Measurements from ENCODE around the gene LMNTD2.
A peak's percentile ranks its signal among the peaks of the same experiment; 100 is the strongest.

LMNTD2 gene, protein sequence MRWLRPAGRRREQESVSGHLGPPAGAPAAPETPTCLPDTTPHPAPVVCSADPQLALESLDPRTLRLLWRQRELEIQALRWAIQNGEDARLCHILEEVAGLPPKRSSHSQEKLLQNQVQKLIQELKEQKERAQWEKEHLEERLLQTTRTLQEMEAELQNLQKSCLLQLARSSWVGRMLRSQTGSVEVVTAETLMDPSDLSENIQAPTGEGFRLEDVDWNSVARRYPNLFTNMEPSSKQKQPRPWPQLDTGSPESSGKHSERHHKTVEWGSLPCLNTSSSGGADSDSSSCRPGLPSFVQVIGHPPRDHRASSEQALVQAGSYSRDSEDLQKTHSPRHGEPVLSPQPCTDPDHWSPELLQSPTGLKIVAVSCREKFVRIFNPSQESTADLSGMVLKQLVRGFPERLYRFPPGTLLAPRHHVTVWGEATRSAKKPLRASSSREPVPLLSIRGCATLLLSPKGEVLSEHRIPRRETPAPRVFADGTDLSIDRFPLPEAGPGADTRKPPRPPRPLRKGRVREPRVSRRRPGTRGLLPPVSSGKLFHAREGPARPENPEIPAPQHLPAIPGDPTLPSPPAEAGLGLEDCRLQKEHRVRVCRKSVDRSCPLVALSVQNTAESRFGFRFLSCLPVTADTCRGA

DNA sequence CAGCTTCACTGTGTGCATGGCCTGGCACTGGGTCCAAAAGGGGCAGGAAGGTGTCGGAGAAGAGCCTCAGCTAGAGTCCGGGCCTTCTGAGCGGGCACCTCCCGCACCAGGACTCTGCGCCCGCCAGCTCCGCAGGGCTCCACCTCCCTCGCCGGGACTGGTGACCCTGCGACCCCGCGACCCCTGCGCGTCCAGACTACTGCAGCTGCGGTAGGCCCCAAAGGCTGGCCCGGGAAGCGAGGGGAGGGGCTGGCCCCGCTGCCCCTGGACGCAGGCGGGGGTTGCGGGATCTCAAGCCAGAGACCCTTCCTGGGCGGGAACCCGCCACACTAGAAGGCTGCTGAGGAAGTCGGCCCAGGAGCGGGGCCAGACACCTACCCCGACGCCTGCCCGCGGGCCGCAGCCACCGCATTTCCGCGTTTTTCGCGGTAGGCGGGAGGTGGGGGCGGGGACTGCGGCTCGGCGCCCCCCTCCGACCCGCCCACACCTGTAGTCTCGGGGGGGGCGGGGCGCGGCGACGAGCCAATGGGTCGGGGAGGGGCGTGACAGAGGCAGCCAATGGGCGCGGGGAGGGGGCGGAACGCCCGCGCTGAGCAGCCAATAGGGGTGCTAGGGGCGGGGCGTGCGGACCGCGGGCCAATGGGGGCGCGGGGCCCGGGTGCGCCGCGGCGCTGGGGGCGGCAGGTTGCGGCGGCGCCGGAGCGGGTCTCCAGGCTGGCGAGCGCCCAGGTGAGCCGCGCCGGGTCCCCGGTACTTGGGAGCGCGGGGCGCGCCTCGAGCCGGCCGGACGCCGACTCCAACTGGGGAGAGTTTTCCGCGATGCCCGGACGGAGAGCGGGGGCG is at the start of gene LMNTD2, which contains the start of gene RASSF7:
TSS of gene LMNTD2 (minus strand) at position 434 of the 843 bp plus-strand sequence. CDS start at position 412, 22 bp downstream.
TSS of gene RASSF7 (plus strand) at position 666 of the 843 bp plus-strand sequence. CDS start 799 bp downstream, outside the sequence.
- DNase-seq: peak; percentile 98

DNA sequence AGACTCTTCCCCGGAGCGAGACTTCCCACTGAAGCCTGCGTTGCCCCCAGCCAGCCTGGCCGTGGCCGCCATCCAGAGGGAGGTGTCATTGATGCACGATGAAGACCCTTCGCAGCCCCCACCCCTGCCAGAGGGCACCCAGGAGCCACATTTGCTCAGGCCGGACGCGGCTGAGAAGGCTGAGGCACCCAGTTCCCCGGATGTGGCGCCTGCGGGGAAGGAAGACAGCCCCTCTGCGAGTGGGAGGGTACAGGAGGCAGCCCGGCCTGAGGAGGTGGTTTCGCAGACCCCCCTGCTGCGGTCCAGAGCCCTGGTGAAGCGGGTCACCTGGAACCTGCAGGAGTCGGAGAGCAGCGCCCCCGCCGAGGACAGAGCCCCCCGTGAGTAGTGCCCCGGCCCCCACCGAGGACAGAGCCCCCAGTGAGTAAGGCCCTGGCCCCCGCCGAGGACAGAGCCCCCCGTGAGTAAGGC is 48.8 kb upstream of the LMNTD2 start:
- no peak for DNase-seq

- DNase-seq: no peak
Observed at GRCh38 chr11:608791-609251, 48.3 kb upstream of the LMNTD2 start.

DNA sequence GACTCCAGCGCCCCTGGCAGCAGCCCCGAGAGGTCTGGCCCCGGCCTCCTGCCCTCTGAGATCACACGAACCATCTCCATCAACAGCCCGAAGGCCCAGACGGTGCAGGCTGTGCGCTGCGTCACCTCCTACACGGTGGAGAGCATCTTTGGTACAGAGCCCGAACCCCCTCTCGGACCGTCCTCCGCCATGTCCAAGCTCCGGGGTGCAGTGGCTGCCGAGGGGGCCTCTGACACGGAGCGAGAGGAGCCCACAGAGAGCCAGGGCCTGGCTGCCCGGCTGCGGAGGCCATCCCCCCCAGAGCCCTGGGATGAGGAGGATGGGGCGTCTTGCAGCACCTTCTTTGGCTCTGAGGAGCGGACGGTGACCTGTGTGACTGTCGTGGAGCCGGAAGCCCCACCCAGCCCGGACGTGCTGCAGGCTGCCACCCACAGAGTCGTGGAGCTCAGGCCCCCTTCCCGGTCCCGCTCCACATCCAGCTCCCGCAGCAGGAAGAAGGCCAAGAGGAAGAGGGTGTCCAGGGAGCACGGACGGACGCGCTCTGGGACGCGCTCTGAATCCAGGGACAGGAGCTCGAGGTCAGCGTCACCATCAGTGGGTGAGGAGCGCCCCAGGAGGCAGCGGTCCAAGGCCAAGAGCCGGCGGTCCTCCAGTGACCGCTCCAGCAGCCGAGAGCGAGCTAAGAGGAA is 47.6 kb upstream of the LMNTD2 start:
- DNase-seq: no peak

DNA sequence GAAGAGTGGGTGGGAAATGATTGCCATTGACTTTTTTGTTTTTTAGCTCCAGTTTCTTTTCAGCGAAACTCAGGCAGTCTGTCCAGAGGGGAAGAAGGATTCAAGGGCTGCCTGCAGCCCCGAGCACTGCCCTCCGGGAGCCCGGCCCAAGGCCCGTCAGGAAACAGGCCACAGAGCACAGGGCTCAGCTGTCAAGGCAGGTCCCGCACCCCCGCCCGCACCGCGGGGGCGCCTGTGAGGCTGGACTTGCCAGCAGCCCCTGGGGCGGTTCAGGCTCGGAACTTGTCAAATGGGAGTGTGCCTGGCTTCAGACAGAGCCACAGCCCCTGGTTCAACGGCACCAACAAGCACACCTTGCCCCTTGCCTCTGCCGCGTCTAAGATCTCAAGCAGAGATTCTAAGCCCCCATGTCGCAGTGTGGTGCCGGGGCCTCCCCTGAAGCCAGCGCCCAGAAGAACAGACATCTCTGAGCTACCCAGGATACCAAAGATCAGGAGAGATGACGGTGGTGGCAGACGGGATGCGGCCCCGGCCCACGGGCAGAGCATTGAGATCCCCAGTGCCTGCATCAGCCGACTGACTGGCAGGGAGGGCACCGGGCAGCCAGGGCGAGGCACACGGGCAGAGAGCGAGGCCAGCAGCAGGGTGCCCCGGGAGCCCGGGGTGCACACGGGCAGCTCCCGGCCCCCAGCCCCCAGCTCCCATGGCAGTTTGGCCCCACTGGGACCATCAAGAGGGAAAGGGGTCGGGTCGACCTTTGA is 46.7 kb upstream of the LMNTD2 start:
- no peak for DNase-seq

- no peak for DNase-seq
Observed at GRCh38 chr11:606245-606644, 45.7 kb upstream of the LMNTD2 start.

- DNase-seq: no peak
Observed at GRCh38 chr11:605286-606129, 45.0 kb upstream of the LMNTD2 start.

DNA sequence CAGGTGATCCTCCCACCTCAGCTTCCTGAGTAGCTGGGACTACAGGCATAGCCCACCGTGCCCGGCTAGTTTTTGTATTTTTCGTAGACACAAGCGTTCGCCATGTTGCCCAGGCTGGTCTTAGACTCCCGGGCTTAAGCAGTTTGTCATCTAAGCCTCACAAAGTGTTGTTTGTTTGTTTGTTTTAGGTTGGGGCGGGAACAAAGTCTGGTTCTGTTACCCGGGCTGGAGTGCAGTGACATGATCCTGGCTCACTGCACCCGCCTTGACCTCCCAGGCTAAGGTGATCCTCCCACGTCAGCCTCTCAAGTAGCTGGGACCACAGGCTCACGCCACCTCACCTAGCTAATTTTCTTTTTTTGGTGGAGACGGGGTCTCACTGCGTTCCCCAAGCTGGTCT is 42.6 kb upstream of the LMNTD2 start:
- DNase-seq: no peak

DNA sequence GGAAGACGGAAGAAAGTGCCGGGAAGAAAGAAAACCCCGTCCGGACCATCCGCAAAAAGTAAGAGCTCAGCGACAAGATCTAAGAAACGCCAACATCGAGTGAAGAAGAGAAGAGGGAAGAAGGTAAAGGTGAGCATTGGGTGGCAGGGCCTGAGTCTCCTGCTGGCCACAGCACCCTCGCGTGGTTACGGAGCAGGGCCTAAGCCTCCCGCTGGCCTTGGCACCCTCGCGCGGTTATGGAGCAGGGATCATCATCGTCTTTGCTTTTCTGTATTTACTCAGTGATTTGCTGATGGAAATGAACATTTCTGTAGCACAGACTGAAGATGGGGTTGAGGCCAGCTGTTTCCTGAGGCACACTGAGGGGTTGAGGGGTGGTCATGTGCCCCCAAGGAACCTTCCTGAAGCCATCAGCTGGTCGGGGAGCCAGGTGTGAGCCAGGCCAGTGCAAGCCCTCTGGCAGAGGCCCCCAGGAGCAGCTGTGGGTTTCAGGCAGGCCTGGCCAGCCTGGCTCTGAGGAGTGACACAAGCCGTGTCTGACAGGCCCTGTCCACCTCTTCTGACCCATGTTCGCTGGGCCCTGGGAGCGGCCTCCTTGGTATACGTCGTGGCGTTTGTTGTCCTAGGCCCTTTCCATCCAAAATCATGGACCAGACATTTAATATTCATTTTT is 41.2 kb upstream of the LMNTD2 start:
- no peak for DNase-seq

DNA sequence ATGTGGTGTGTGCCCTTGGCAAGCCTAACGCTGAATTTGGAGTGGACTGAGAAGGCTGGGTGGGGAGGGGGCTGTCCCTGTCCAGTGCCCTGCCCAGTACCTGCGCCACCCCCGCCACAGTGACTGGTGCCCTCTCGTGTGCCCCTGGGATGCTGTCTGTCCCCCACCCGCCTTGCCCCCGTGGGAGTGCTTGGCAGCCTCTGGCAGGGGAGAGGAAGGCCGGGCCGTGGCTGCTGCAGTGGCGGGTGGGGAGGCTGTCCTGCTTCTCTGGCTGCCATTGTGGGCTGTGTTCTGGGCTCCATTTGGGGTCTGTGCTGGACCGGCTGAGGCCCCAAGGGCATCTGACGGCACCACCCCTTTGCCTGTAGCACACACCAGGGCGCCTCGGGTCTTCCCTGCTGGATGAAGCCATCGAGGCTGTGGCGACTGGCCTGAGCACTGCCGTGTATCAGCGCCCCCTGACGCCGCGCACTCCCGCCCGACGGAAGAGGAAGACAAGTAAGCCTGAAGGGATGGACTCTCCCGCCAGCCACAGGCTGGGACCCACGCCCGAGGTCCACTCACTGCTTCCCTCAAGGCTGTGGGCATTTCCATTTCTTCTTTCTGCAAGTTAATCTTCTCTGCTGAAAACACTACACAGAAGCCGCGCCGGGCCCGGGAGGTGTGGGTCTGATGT is 37.6 kb upstream of the LMNTD2 start:
- no peak for DNase-seq

- DNase-seq: no peak
Observed at GRCh38 chr11:597166-597725, 36.7 kb upstream of the LMNTD2 start.

DNA sequence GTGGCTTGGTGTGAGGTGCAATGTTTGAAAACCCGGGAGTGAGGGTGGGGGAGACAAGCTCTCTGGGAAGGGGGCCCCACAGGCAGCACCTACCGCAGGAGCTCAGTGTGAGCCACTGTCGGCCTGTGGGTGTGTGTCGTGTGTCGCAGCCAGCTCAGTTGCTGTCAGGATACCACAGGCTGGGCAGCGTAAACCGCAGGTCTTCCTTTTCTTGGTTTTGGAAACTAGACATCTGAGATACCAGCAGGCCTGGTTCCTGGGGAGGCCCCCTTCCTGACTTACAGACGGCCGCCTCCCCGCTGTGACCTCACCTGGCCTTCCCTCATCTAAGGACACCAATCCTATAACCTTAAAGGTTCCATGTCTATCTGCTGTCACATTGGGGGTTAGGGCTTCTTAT is 35.8 kb upstream of the LMNTD2 start:
- DNase-seq: no peak

- no peak for DNase-seq
Observed at GRCh38 chr11:595400-595799, 34.9 kb upstream of the LMNTD2 start.

- DNase-seq: no peak
Observed at GRCh38 chr11:593347-593746, 32.8 kb upstream of the LMNTD2 start.

DNA sequence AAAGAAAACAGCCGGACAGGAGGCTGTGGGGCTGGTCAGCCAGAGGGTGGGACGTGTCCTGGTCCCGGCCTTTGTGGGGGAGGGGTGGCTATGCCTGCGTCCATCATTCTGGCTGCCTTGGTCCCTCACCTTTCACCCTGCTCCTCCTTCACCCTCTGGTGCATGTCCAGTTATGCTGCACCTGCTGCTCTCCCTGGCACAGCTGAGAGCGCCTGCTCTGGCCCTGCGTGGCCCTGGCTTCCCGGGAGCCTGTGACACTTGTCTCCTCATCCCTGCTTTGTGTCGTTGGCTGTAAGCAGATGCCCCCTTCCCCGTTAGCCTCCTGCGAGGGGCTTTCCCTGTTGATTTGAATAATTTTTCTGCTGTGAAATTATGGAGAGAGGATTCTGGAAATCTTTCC is 32.4 kb upstream of the LMNTD2 start:
- DNase-seq: no peak

DNA sequence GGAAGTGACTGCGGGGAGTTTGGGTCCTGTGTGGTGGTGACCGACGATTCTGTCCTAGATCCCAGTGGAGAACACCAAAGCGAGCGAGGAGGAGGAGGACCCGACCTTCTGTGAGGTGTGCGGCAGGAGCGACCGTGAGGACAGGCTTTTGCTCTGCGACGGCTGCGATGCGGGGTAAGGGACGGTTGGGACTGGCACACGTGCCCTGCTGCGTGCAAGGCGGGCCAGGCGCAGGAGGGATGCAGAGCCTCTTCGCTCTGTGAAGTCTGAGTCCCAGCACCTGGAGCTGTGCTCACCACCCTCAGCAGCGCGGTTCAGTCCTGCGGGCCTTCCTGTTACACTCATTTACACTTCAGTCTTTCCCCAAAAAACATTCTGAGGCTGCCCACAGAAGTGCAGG is 32.0 kb upstream of the LMNTD2 start:
- no peak for DNase-seq

DNA sequence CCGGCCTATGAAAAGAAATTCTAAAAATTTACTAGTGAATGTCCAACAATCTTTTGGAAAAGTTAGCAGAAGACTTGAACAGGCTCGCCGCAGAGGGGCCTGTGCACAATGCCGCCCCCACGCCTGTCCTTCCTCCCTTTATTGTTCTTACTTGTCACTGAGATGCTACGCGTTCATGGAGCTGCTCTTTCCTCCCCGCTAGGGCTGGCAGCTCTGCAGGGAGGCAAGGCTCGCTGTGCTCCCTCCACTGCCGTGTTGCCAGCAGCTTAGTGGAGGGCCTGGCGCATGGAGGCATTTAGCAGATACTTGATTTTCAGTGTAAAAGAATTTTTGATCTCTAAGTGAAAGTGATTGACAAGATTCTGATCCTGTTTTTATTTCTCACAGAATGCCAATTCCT is 30.5 kb upstream of the LMNTD2 start:
- no peak for DNase-seq

- no peak for DNase-seq
Observed at GRCh38 chr11:589798-590197, 29.3 kb upstream of the LMNTD2 start.

DNA sequence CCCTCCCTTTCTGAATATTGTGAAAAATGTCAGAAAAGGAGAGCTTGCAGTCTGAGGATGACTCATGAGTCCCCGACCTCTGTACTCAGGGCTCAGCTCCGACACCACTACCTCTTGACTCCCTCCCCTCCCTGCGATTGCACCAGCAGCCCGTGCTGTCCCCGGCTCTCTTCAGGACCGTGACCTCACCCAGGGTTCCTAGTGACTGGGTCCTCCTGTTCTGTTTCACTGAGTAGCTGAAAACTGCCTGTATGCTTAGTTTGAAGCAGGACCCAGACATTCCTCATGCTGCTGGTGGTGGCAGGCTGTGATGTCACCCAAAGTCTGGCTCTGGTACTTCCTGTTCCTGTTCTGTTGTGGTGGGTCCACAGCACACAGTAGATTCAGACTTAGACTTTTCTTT is 27.4 kb upstream of the LMNTD2 start:
- DNase-seq: peak; percentile 78
